Hepatocyte (in vitro differentiated cells): ENCODE results near the gene OSTN. TPM values are rescaled to one million over a fixed set of nuclear protein-coding genes. Genes with fewer than 3 reads are reported as not detected.

Experiments
- DNase-seq: peaks from one replicate; pipeline ENCODE4 v3.0.0-alpha.2; 2016; ENCODE audit warnings: low spot score
- H2AFZ ChIP-seq: fragments of 200-600 bp; sonication (generic); 2 replicates; pipeline ENCODE4 v1.6.0; 2016; ENCODE audit warnings: antibody characterized with exemption, mild to moderate bottlenecking
- H3K27ac ChIP-seq: fragments of 200-600 bp; sonication (generic); 2 replicates; pipeline ENCODE4 v1.5.1; 2016; ENCODE audit warnings: mild to moderate bottlenecking
- H3K27me3 ChIP-seq: fragments of 200-600 bp; sonication (generic); 2 replicates; pipeline ENCODE4 v1.6.1; 2016
- H3K36me3 ChIP-seq: fragments of 200-600 bp; sonication (generic); replicated peaks from 2 replicates; pipeline ENCODE4 v1.5.1; 2016; ENCODE audit warnings: low read depth; ENCODE audit not compliant: insufficient read depth
- H3K4me1 ChIP-seq: fragments of 200-600 bp; sonication (generic); 2 replicates; pipeline ENCODE4 v1.5.1; 2016; ENCODE audit warnings: mild to moderate bottlenecking, moderate library complexity; ENCODE audit not compliant: insufficient read depth
- H3K4me2 ChIP-seq: fragments of 200-600 bp; sonication (generic); 2 replicates; pipeline ENCODE4 v1.6.0; 2016
- H3K4me3 ChIP-seq: fragments of 200-600 bp; sonication (generic); 2 replicates; pipeline ENCODE4 v1.5.1; 2016; ENCODE audit warnings: mild to moderate bottlenecking
- H3K79me2 ChIP-seq: fragments of 200-600 bp; sonication (generic); 2 replicates; pipeline ENCODE4 v1.6.0; 2017; ENCODE audit warnings: mild to moderate bottlenecking
- H3K9me2 ChIP-seq: fragments of 200-600 bp; sonication (generic); replicated peaks from 2 replicates; pipeline ENCODE4 v1.6.0; 2017; ENCODE audit warnings: mild to moderate bottlenecking; ENCODE audit not compliant: insufficient read depth
- H3K9me3 ChIP-seq: fragments of 200-600 bp; sonication (generic); 2 replicates; pipeline ENCODE4 v1.5.1; 2016; ENCODE audit warnings: low read depth, mild to moderate bottlenecking
- H4K20me1 ChIP-seq: fragments of 200-600 bp; sonication (generic); 2 replicates; pipeline ENCODE4 v1.6.0; 2016; ENCODE audit warnings: mild to moderate bottlenecking; ENCODE audit not compliant: insufficient read depth, poor library complexity, severe bottlenecking
- CTCF ChIP-seq: fragments of 200-600 bp; sonication (generic); IDR thresholded peaks from 2 replicates; pipeline ENCODE4 v1.5.1; 2016; ENCODE audit warnings: antibody characterized with exemption, mild to moderate bottlenecking; ENCODE audit not compliant: poor library complexity
- EZH2 ChIP-seq: fragments of 200-600 bp; sonication (generic); IDR thresholded peaks from 2 replicates; pipeline ENCODE4 v1.6.1; 2016; ENCODE audit warnings: antibody characterized with exemption, mild to moderate bottlenecking, borderline replicate concordance
- EZH2phosphoT487 ChIP-seq: fragments of 200-600 bp; sonication (generic); IDR thresholded peaks from one replicate; pipeline ENCODE4 v1.6.1; 2018; ENCODE audit warnings: antibody characterized with exemption, mild to moderate bottlenecking, low read depth, moderate library complexity; ENCODE audit not compliant: unreplicated experiment, severe bottlenecking
- WGBS: methylation state at CpG from one replicate; pipeline ENCODE4 v1.1.6; 2016; ENCODE audit warnings: low lambda C conversion rate; ENCODE audit errors: missing lambda C conversion rate; 5-methylcytosine and 5-hydroxymethylcytosine counted together
- polyA plus RNA-seq: library from polyadenylated mRNA; unstranded; fragments of >200 nt; fragmentation: Nextera tagmentation; extraction: Ambion mirVana; gene quantifications from 2 replicates; pipeline ENCODE4 v1.2.1, GENCODE V29; 2016
- total RNA-seq: library from RNA; depleted of rRNA; stranded (reverse); fragments of >200 nt; gene quantifications from 2 replicates; pipeline ENCODE4 v1.2.3, GENCODE V29; 2014

OSTN gene
- total and polyA plus RNA-seq, 2 experiments from 2014 or later: 1.4 to 17.4 TPM

GRCh38 chr3:191294291-191294690 lies 95.2 kb downstream of the OSTN start:
- Histone ChIP-seq H3K4me3 (no peak overlapping the region), H3K9me3 (no peaks in the 10 kb centered on the region), H3K4me2 (no peak overlapping the region), H3K79me2 (no peaks in the 10 kb centered on the region), H3K27ac (no peak overlapping the region), H4K20me1 (no peaks in the 10 kb centered on the region), H3K4me1 (no peaks in the 10 kb centered on the region), H3K9me2 (no peaks in the 10 kb centered on the region), H3K27me3 (no peaks in the 10 kb centered on the region), H3K36me3 (no peaks in the 10 kb centered on the region), H2AFZ (no peak overlapping the region)
- DNase-seq: no peak
- TF ChIP-seq CTCF (no peak), EZH2phosphoT487 (no peak), EZH2 (no peak)
- WGBS: 88% methylated on average over 1 of the region's 1 CpG

- Histone ChIP-seq H3K4me2 (no peak overlapping the region), H4K20me1 (no peaks in the 10 kb centered on the region), H3K9me3 (no peaks in the 10 kb centered on the region), H3K36me3 (no peaks in the 10 kb centered on the region), H2AFZ (no peak overlapping the region), H3K79me2 (no peaks in the 10 kb centered on the region), H3K9me2 (no peaks in the 10 kb centered on the region), H3K27ac (no peak overlapping the region), H3K27me3 (no peaks in the 10 kb centered on the region), H3K4me1 (no peaks in the 10 kb centered on the region), H3K4me3 (no peak overlapping the region)
- DNase-seq: no peak
- WGBS: 67% methylated on average over 4 of the region's 4 CpGs
- TF ChIP-seq EZH2: no peak
- no peak for TF ChIP-seq EZH2phosphoT487
- no peak for TF ChIP-seq CTCF
These were observed 97.0 kb downstream of the OSTN start for GRCh38 chr3:191296041-191296541.

- no peaks in the 10 kb centered on the region for H3K9me2 ChIP-seq
- H3K9me3 ChIP-seq: no peaks in the 10 kb centered on the region
- DNase-seq: no peak
- TF ChIP-seq EZH2phosphoT487 (no peak), EZH2 (no peak), CTCF (no peak)
- H3K27ac ChIP-seq: no peak overlapping the region
- no peak overlapping the region for H2AFZ ChIP-seq
- no peak overlapping the region for H3K4me3 ChIP-seq
- H3K4me1 ChIP-seq: no peaks in the 10 kb centered on the region
- H4K20me1 ChIP-seq: no peaks in the 10 kb centered on the region
- no peaks in the 10 kb centered on the region for H3K27me3 ChIP-seq
- no peaks in the 10 kb centered on the region for H3K79me2 ChIP-seq
- no peaks in the 10 kb centered on the region for H3K36me3 ChIP-seq
- H3K4me2 ChIP-seq: no peak overlapping the region
These were observed 99.8 kb downstream of the OSTN start for GRCh38 chr3:191298846-191299245.

- H3K36me3 ChIP-seq: no peaks in the 10 kb centered on the region
- TF ChIP-seq CTCF (no peak), EZH2 (no peak), EZH2phosphoT487 (no peak)
- no peaks in the 10 kb centered on the region for H4K20me1 ChIP-seq
- WGBS: 92% methylated on average over 1 of the region's 1 CpG
- H3K79me2 ChIP-seq: no peaks in the 10 kb centered on the region
- DNase-seq: no peak
- H3K4me1 ChIP-seq: no peaks in the 10 kb centered on the region
- H3K4me3 ChIP-seq: no peak overlapping the region
- H3K9me2 ChIP-seq: no peaks in the 10 kb centered on the region
- no peaks in the 10 kb centered on the region for H3K9me3 ChIP-seq
- no peak overlapping the region for H3K4me2 ChIP-seq
- no peaks in the 10 kb centered on the region for H3K27me3 ChIP-seq
- H3K27ac ChIP-seq: no peak overlapping the region
- no peak overlapping the region for H2AFZ ChIP-seq
These were observed 101.4 kb downstream of the OSTN start for GRCh38 chr3:191300422-191300821.
